ENCODE results near the gene CINP.
"Not testable (repeated sequence)": the region's sequence is repeated elsewhere in the genome, so short reads cannot be mapped to it uniquely, and the experiment has no call there.

Gene CINP

DNA sequence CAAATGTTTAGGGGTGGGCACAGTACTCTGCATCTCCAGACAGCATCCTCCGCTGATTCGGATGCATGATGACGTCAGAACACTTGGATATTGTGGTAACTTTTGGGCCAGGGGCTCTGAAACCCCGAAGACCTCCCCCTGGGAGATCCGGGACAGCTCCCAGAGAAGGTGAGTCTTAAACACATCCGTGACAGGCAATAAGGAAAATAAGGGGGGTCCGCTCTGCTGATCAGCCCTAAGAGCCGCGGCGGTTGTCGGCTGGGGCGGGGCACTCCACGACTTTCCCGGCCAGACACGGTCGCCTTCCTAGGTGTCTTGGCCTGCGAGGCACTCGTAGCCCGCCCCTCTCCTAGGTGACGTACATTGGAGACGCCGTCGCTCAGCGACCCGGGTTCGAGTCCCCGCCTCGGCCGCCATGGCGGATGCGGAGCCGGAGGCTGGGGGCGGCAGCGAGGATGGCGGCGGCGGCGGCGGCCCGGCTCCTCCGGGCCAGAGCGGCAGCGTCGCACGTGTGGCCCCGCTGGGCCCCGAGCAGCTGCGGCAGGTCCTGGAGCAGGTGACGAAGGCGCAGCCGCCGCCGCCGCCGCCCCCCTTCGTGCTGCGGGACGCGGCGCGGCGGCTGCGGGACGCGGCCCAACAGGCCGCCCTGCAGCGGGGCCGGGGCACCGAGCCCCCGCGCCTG is 43.2 kb downstream of the CINP start, which contains the start of gene ZNF839:
Gene ZNF839, plus strand, starts transcription at position 396 of the 682 bp plus-strand sequence. Its CDS starts 20 bp downstream, at position 416.
- DNase-seq, result peak; percentile 88 to 93 (median 90)

DNA sequence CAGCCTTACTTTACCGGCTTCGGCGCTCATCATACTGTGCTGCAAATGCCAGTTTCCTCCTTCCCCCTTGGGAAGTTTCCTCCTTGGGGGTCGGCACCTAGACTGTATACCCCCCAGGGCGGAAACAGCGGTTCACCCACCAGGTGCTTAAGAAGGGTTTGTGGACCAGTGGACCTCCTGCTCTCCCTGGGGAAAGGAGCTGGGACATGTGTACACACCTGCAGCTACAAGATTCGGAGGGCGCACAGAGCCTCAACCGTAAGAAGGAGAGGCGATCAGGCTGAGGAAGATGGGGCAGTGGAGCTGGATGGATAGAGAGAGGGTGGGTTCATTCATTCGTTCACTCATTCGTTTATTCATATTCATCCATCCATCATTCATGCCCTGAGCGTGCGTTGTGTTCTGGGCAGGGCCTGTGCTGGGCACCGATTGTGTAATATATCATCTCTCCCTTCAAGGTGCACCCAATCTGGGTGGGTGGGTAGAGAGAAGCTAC is 43.9 kb downstream of the CINP start:
- DNase-seq, result no peak

DNA sequence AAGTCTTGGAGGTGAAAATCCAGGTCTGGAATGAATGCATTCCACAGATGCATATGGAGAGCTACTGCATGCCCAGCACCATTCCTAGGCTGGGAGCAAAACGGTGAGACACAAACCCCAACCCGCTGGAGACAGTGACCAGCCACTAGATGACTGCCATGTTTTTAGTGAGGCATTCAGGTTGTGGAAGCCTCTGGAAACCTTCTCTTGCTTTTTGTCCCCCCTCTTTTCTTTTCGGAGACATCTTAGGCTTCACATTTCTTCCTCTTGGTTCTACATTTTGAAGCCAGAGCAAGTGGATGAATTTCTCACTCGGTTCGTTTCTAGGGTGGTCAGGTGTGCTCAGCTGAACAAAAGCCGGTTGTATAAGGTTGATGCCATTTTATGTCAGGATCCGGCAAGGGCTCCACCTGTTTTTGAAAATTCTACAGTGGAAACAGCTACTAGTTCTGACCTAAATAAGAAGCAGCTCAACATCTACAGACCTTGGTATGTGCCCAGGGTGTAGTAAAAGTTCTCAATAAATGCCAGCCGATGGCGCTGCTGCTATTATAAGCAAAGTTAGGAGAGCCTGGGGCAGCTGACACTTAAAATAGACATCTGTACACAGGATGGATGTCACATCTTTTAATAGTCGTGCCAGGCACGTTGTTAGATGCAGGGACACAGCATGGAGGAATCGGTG is 45.0 kb downstream of the CINP start:
- no peak for DNase-seq

DNA sequence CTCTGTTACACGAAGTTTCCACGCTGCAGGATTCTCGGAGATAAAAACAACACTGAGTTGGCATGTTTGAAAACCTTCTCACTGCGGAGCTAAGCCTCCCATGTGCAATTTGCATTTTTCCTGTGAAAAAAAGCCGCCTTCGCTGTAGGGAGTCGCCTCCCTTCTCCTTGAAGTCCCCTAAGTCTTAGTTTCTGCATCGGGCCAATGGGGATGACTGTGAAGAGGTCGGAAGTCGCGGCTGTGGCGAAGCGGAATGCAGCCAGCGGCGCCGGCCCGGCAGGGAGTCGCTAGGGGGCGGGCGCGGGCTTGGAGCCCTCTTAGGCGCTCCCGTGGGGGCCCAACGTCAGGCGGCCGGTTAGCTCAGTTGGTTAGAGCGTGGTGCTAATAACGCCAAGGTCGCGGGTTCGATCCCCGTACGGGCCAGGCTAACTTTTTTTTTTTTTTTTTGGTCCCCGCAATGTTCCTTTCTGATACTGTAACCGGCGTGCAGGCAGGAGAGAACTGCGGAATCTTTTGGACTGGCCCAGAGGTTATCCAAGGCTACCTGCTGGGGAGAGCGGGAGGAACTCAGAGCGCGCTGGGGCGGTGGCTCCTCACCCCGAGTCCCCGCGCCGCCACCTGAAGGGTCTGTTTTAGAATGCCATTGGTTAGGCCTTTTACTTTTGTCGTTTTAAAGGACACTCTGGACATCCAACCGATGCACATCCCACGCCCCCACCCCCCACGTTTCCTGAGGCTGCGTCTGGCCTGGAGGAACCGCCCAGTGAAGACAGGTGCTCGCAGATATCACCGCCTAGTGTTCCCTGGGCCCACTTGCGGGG is 45.7 kb downstream of the CINP start:
- peak; percentile 96 to 99 (median 98) for DNase-seq

DNA sequence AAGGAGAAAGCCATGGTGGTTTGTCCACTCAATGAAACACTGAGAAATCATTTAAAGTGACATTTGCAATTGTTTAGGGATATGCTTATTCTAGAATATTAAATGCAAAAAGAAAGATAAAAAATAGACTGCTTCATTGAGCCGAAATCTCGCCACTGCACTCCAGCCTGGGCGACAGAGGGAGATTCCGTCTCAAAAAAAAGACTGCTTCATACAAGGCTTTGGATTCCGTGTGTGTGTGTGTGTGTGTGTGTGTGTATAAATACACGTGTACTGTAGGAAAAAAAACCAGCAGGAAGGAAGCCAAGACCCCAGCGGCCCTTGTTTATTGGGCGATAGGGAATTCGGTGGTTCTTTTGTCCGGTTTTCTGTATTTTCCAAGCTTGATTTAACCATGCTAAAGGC is 46.4 kb downstream of the CINP start:
- DNase-seq, result peak in 1 of 4 experiments; percentile 16

DNA sequence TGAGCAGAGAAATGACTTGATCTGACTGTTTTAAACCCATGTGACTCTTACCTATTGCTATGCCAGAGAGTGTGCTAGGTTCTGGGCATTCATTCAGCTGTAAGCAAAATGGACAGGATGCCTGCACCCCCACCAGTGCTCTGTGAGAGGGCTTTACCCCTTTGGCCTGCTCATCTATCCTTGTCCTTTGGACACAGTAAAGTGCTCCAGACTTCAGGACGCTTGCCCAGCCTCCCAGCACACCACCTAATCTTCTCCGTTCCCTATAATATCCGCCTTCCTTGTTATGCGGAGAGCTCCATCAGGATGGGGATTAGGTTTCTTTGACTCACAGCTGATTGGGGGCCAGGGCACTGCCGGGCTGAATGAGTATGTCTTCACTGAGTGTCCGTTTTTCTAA is 47.6 kb downstream of the CINP start:
- no peak for DNase-seq

DNA sequence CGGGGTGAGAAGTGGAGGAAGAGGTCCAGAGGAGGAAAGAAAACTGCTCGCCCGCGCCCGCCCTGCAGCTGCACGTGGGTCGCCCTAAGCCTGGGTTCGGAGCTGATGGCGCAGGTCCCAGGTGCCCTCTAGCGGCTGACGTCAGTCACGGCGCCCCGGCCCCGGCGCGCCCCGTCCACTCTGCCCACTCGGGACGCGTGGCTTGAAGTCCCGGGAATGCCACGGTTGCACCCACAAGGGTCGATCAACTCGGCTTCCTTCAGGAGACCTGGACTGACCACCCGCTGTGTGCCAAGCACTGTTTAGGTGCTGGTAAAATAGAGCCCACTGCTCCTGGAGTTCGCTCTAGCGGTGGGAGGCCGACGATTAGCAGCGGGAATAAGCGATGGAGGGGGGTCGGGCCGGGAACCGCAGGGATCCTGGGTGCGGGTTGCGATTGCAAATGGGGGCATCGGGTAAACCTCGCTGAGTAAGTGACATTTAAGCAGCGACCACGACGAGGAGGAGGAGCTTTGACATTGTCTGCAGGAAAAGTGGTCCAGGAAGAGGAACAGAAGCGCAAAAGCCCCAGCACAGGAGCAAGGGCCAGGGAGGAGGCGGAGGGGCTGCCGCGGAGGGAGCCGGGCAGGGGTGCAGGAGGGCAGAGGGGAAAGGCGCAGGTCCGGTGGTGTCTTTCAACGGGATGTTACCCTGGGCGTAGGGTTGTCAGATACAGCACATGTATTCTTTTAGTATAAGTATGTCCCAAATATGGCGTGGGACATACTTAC is 48.3 kb downstream of the CINP start:
- peak; percentile 57 to 73 (median 66) for DNase-seq

DNA sequence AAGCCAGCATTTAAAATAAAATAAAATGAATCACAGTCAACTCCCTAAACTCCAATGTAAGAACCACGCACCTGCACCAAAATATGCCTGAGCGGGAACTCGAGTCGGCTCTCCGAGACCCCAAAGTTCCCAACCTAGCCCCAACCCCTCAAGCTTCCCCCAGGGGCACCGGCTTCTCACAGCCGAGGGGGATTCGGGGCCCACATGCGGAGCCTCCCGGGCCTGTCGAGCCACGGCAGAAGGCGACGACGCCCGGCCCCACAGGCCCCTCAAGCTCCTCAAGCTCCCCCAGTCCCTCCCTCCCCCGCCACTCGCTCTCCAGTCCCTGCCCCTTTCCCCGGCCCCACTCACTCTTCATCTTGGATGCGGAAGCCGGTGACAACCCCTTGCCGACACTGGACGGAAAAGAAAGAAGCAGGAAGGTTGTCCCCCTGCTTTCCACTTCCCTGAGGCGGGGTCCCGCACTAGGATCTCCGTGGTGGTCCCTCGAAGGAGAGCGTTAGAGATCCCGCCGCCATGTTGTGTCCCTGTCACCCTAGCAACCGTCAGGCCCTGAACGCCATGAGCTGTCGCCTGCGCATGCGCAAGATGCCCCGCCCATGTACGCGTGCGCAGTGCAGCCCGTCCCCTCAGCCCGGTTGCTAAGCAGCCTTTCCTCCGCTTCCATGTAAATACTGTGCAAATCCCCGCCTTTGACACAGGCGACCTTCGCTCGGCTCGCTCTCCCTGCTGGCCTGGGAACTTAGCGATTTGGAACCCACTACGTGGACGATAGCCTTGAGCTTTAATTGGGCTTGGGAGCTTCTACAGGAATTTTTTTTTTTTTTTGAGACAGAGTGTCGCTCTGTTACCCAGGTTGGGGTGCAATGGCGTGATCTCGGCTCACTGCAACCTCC is 57.8 kb downstream of the CINP start, which contains the start of gene MOK:
Gene MOK, minus strand, starts transcription at position 554 of the 896 bp plus-strand sequence. Its CDS starts 196 bp downstream, at position 358.
- peak; percentile 87 to 95 (median 94) for DNase-seq

DNA sequence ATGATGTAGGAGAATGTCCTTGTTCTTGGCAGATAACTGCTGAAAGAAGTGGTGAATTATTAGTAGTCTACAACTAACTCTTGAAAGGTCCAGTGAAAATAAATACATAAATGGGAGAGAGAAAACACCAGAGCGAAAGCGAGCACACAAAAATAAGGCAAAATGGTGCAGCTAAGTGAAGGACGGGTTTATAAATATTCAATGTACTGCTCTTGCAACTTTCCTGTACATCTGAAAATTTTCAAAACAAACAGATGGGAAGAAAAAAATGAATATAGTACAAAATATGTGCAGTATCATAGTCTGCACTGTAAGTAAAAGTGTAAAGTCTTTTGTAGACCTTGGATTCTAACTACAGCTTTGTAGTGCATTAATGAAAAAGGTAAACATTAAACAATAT is 59.0 kb downstream of the CINP start:
- DNase-seq, result no peak

DNA sequence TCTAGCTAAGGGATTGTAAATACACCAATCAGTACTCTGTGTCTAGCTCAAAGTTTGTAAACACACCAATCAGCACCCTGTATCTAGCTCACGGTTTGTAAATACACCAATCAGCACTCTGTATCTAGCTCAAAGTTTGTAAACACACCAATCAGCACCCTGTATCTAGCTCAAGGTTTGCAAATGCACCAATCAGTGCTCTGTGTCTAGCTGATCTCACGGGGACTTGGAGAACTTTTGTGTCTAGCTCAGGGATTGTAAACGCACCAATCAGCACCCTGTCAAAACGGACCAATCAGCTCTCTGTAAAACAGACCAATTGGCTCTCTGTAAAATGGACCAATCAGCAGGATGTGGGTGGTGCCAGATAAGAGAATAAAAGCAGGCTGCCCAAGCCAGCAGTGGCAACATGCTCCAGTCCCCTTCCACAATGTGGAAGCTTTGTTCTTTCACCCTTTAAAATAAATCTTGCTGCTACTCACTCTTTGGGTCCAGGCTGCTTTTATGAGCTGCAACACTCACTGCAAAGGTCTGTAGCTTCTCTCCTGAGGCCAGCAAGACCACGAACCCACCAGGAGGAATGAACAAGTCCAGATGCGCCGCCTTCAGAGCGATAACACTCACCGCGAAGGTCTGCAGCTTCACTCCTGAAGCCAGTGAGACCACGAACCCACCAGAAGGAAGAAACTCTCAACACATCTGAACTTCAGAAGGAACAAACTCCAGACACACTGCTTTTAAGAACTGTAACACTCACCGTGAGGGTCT is 64.2 kb downstream of the CINP start:
- not testable (repeated sequence) for DNase-seq

Measured in activated naive CD4-positive, alpha-beta T cell (primary cell).